Mesendoderm (in vitro differentiated cells): ENCODE results near the gene CNIH3.
A peak's percentile ranks its signal among the peaks of the same experiment; 100 is the strongest.

Source experiments
- DNase-seq: peaks from one replicate; pipeline ENCODE4 v3.0.0; 2013
- H2AK5ac ChIP-seq: 2 replicates; pipeline ENCODE4 v1.6.1; 2013; ENCODE audit warnings: low read length, inconsistent platforms
- H2BK120ac ChIP-seq: 2 replicates; pipeline ENCODE4 v1.6.1; 2013; ENCODE audit warnings: low read depth, mild to moderate bottlenecking, low read length, moderate library complexity, mixed read lengths
- H2BK15ac ChIP-seq: replicated peaks from 2 replicates; pipeline ENCODE4 v1.6.1; 2013; ENCODE audit warnings: low read depth, mild to moderate bottlenecking, moderate library complexity
- H2BK5ac ChIP-seq: 2 replicates; pipeline ENCODE4 v1.6.1; 2013; ENCODE audit warnings: low read length, inconsistent platforms
- H3K18ac ChIP-seq: 2 replicates; pipeline ENCODE4 v1.6.1; 2013; ENCODE audit warnings: mild to moderate bottlenecking, low read length, mixed read lengths
- H3K23ac ChIP-seq: one replicate; pipeline ENCODE4 v1.6.1; 2013; ENCODE audit warnings: low read length
- H3K27ac ChIP-seq: 2 replicates; pipeline ENCODE4 v1.5.1; 2013; ENCODE audit warnings: low read depth, mild to moderate bottlenecking, inconsistent platforms, low read length, moderate library complexity
- H3K27me3 ChIP-seq: 2 replicates; pipeline ENCODE4 v1.6.1; 2013; ENCODE audit warnings: low read length, control low read depth, mild to moderate bottlenecking, inconsistent platforms; ENCODE audit not compliant: insufficient read depth, poor library complexity
- H3K36me3 ChIP-seq: 2 replicates; pipeline ENCODE4 v1.6.1; 2013; ENCODE audit warnings: low read length, inconsistent platforms; ENCODE audit not compliant: control insufficient read depth, insufficient read depth
- H3K4ac ChIP-seq: one replicate; pipeline ENCODE4 v1.6.1; 2013; ENCODE audit warnings: low read depth, mild to moderate bottlenecking, low read length, moderate library complexity
- H3K4me1 ChIP-seq: 2 replicates; pipeline ENCODE4 v1.6.1; 2013; ENCODE audit warnings: low read depth, low read length, inconsistent platforms; ENCODE audit not compliant: control insufficient read depth
- H3K4me2 ChIP-seq: 2 replicates; pipeline ENCODE4 v1.6.1; 2013; ENCODE audit warnings: low read length
- H3K4me3 ChIP-seq: 2 replicates; pipeline ENCODE4 v1.5.1; 2013; ENCODE audit warnings: mild to moderate bottlenecking, low read length
- H3K56ac ChIP-seq: one replicate; pipeline ENCODE4 v1.6.1; 2013; ENCODE audit warnings: low read length
- H3K79me1 ChIP-seq: 2 replicates; pipeline ENCODE4 v1.6.1; 2013; ENCODE audit warnings: low read length, inconsistent platforms
- H3K79me2 ChIP-seq: 2 replicates; pipeline ENCODE4 v1.6.1; 2013; ENCODE audit warnings: mild to moderate bottlenecking, low read length; ENCODE audit not compliant: control insufficient read depth, insufficient read depth
- H3K9ac ChIP-seq: 2 replicates; pipeline ENCODE4 v1.6.1; 2013; ENCODE audit warnings: low read length, inconsistent platforms
- H4K5ac ChIP-seq: one replicate; pipeline ENCODE4 v1.6.1; 2013; ENCODE audit warnings: low read length
- H4K8ac ChIP-seq: one replicate; pipeline ENCODE4 v1.6.1; 2013; ENCODE audit warnings: low read depth, mild to moderate bottlenecking, control low read depth, low read length, moderate library complexity
- WGBS: extraction: QIAGEN DNeasy Blood & Tissue Kit; methylation state at CpG from one replicate; pipeline ENCODE4 v1.1.7; 2013; ENCODE audit warnings: low lambda C conversion rate, missing lambda C conversion rate; ENCODE audit not compliant: insufficient coverage; ENCODE audit errors: extremely low coverage; 5-methylcytosine and 5-hydroxymethylcytosine counted together

The CNIH3 gene

GRCh38 chr1:224589006-224589405 is 27.1 kb upstream of the CNIH3 start:
- no peak overlapping the region for H2AK5ac ChIP-seq
- DNase-seq, result peak; percentile 37
- no peaks in the 10 kb centered on the region for H3K4me1 ChIP-seq
- H3K18ac ChIP-seq, result peak overlapping the region; percentile 19
- H3K79me2 ChIP-seq, result no peaks in the 10 kb centered on the region
- no peak overlapping the region for H3K4me3 ChIP-seq
- H3K27ac ChIP-seq, result no peak overlapping the region
- H4K8ac ChIP-seq, result no peak overlapping the region
- H3K9ac ChIP-seq, result no peak overlapping the region
- WGBS, result no CpG with 5 or more reads among the region's 6 CpGs
- H3K27me3 ChIP-seq, result no peaks in the 10 kb centered on the region
- H3K79me1 ChIP-seq, result no peaks in the 10 kb centered on the region
- no peak overlapping the region for H3K56ac ChIP-seq
- no peak overlapping the region for H2BK15ac ChIP-seq
- H4K5ac ChIP-seq, result no peak overlapping the region
- H3K23ac ChIP-seq, result no peak overlapping the region
- H2BK5ac ChIP-seq, result no peak overlapping the region
- H3K4me2 ChIP-seq, result no peak overlapping the region
- H3K36me3 ChIP-seq, result no peaks in the 10 kb centered on the region
- no peak overlapping the region for H3K4ac ChIP-seq
- no peak overlapping the region for H2BK120ac ChIP-seq

- no peak overlapping the region for H4K8ac ChIP-seq
- no peak overlapping the region for H3K23ac ChIP-seq
- no peaks in the 10 kb centered on the region for H3K4me1 ChIP-seq
- H2BK5ac ChIP-seq, result no peak overlapping the region
- no peaks in the 10 kb centered on the region for H3K27me3 ChIP-seq
- H2AK5ac ChIP-seq, result no peak overlapping the region
- WGBS, result no CpG with 5 or more reads among the region's 1 CpG
- H4K5ac ChIP-seq, result no peak overlapping the region
- no peak overlapping the region for H3K4me2 ChIP-seq
- no peak overlapping the region for H3K4ac ChIP-seq
- H3K36me3 ChIP-seq, result no peaks in the 10 kb centered on the region
- no peaks in the 10 kb centered on the region for H3K79me1 ChIP-seq
- H3K79me2 ChIP-seq, result no peaks in the 10 kb centered on the region
- no peak overlapping the region for H3K56ac ChIP-seq
- H3K4me3 ChIP-seq, result no peak overlapping the region
- H3K18ac ChIP-seq, result no peak overlapping the region
- H2BK15ac ChIP-seq, result no peak overlapping the region
- DNase-seq, result no peak
- no peak overlapping the region for H3K27ac ChIP-seq
- no peak overlapping the region for H3K9ac ChIP-seq
- no peak overlapping the region for H2BK120ac ChIP-seq
These were observed 24.8 kb upstream of the CNIH3 start for GRCh38 chr1:224591326-224591725.

- DNase-seq, result peak; percentile 9
- WGBS, result no CpG with 5 or more reads among the region's 6 CpGs
These were observed 23.2 kb upstream of the CNIH3 start for GRCh38 chr1:224592636-224593582.

GRCh38 chr1:224594360-224594759 is 21.8 kb upstream of the CNIH3 start:
- Histone ChIP-seq H4K8ac (no peak overlapping the region), H3K9ac (no peak overlapping the region), H3K4me3 (no peak overlapping the region), H3K18ac (no peak overlapping the region), H4K5ac (no peak overlapping the region), H3K79me1 (no peaks in the 10 kb centered on the region), H3K4ac (no peak overlapping the region), H3K4me1 (no peaks in the 10 kb centered on the region), H2BK15ac (no peak overlapping the region), H3K27me3 (no peaks in the 10 kb centered on the region), H3K56ac (no peak overlapping the region), H2AK5ac (no peak overlapping the region), H3K79me2 (no peaks in the 10 kb centered on the region), H2BK5ac (no peak overlapping the region), H3K27ac (no peak overlapping the region), H2BK120ac (no peak overlapping the region), H3K23ac (no peak overlapping the region), H3K36me3 (no peaks in the 10 kb centered on the region), H3K4me2 (no peak overlapping the region)
- no CpG with 5 or more reads among the region's 3 CpGs for WGBS
- no peak for DNase-seq

More at GRCh38 chr1:224592636-224593582, 23.2 kb upstream of the CNIH3 start:
- H2AK5ac ChIP-seq, result no peak overlapping the region
- H3K79me2 ChIP-seq, result no peaks in the 10 kb centered on the region
- no peak overlapping the region for H2BK120ac ChIP-seq
- H3K36me3 ChIP-seq, result no peaks in the 10 kb centered on the region
- H4K8ac ChIP-seq, result no peak overlapping the region
- H3K23ac ChIP-seq, result no peak overlapping the region
- H3K9ac ChIP-seq, result no peak overlapping the region
- no peak overlapping the region for H3K4me3 ChIP-seq
- no peak overlapping the region for H3K4me2 ChIP-seq
- no peak overlapping the region for H3K27ac ChIP-seq
- H3K27me3 ChIP-seq, result no peaks in the 10 kb centered on the region
- H3K18ac ChIP-seq, result no peak overlapping the region
- H2BK15ac ChIP-seq, result no peak overlapping the region
- no peak overlapping the region for H2BK5ac ChIP-seq
- no peak overlapping the region for H4K5ac ChIP-seq
- no peaks in the 10 kb centered on the region for H3K79me1 ChIP-seq
- no peak overlapping the region for H3K4ac ChIP-seq
- no peak overlapping the region for H3K56ac ChIP-seq
- no peaks in the 10 kb centered on the region for H3K4me1 ChIP-seq

- Histone ChIP-seq H2AK5ac (no peak overlapping the region), H3K79me2 (no peaks in the 10 kb centered on the region), H3K4me2 (no peak overlapping the region), H3K27me3 (no peaks in the 10 kb centered on the region), H3K56ac (no peak overlapping the region), H3K79me1 (no peaks in the 10 kb centered on the region), H2BK15ac (no peak overlapping the region), H3K4ac (no peak overlapping the region), H3K27ac (no peak overlapping the region), H3K4me3 (no peak overlapping the region), H3K18ac (no peak overlapping the region), H3K9ac (no peak overlapping the region), H4K5ac (no peak overlapping the region), H4K8ac (no peak overlapping the region), H2BK120ac (no peak overlapping the region), H3K36me3 (no peaks in the 10 kb centered on the region), H3K4me1 (no peaks in the 10 kb centered on the region), H2BK5ac (no peak overlapping the region), H3K23ac (no peak overlapping the region)
- DNase-seq, result no peak
These were observed 21.3 kb upstream of the CNIH3 start for GRCh38 chr1:224594851-224595250.
